Activated CD4-positive, CD25-positive, alpha-beta regulatory T cell treated with anti-CD3 and anti-CD28 coated beads, Interleukin-2, amount 50 U/mL, for 72 hours (primary cell): Measurements from ENCODE around the gene STXBP5L.
"Not testable (repeated sequence)": the region's sequence is repeated elsewhere in the genome, so short reads cannot be mapped to it uniquely, and the experiment has no call there.

ENCODE experiments used
- DNase-seq: peaks from one replicate; pipeline ENCODE4 v3.0.0; 2021

Gene STXBP5L

DNA sequence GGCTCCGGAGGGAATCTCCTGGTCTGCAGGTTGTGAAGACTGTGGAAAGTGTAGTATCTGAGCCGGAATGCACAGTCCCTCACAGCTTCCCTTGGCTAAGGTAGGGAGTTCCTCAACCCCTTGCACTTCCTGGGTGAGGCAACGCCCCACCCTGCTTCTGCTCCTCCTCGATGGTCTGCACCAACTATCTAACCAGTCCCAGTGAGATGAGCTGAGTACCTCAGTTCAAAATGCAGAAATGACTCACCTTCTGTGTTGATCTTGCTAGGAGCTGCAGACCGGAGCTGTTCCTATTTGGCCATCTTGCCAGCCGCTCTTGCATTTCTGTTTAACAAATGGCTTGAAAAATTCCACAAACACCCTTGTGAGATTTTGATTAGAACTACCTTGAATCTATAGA, 156.1 kb downstream of the STXBP5L start:
- DNase-seq, result no peak

- no peak for DNase-seq
Measured at GRCh38 chr3:121072133-121072532, 164.1 kb downstream of the STXBP5L start.

DNA sequence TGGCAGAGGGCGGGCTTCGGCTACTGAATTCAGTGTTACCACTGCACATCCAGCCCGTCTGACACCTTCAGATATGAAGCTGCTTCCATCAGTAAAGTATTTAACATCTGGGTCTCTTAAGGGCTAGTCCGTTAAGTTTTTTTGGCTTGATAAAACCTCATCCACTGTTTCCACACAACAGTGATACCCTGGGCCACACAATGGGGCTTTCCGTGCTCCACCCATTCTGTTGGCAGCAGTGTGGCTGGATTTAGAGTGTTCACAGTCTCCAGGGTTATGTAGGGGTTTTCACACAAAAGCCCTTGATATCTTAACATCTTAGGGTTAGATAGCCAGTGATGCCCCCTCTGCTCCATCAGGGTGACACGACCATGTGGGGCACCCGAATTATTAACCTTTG, 165.0 kb downstream of the STXBP5L start:
- DNase-seq, result no peak

DNA sequence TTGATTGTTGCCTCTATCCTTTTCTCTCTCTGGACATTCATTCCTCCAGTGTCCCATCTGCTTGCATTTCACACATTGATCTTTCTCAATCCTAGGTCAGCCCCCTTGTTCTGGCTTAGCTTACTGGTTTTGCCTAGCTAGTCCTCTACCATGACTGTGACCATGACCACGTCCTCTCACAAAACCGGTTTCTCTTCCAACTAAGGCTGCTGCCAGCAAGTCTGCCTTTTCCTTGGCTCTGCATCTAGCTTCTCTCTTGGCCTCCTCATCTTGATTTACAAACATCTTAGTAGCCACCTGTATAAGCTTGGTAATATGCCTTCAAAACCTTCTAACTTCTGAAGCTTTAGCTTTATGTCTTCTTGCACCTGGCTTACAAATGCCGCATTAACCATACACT, 167.2 kb downstream of the STXBP5L start:
- DNase-seq, result no peak

- not testable (repeated sequence) for DNase-seq
Measured at GRCh38 chr3:121078378-121079101, 170.5 kb downstream of the STXBP5L start.

- no peak for DNase-seq
Measured at GRCh38 chr3:121096953-121097352, 188.9 kb downstream of the STXBP5L start.

- not testable (repeated sequence) for DNase-seq
Measured at GRCh38 chr3:121111086-121111485, 203.1 kb downstream of the STXBP5L start.

- no peak for DNase-seq
Measured at GRCh38 chr3:121111914-121112612, 204.1 kb downstream of the STXBP5L start.

DNA sequence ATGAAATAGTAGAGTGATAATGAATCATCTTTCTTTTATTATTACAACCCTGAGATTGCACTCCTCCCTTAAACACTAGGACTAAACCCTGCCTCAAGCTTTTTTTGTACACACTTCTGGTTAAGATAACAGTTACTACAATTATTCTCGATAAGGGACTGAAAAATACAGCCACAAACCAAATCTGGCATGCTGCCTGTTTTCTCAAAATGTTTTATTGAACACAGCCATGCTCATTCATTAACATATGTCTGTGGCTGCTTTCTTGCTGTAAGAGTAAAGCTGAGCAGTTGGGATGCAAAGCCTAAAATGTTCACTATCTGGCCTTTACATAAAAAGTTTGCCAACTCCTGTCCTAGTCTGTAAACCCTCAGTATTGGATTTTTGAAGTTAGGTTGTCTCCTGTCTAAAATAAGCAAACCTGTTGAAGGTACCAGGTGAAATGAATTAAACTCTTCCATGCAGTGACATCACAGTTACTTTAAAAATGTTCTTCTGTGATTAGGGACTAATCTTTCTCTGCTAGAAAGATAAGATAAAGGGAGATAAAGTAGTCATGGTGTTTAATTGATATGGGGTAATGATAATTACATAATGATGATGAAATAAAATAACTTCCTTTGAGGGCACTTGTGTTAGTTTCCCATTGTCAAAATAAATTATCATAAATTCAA, 218.2 kb downstream of the STXBP5L start:
- no peak for DNase-seq

DNA sequence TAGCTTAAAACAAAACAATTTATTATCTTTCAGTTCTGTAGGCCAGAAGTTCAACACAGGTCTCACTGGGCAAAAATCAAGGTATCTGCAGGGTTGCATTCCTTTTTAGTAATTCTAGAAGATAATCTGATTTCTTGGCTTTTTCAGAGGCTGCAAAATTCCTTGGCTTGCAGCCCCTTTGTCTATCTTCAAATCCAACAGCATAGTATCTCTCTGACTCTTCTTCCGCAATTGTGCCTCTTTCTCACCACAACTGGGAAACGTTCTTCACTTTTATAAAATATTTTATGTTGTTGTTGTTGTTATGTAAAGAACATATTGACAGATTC, 218.7 kb downstream of the STXBP5L start:
- no peak for DNase-seq

DNA sequence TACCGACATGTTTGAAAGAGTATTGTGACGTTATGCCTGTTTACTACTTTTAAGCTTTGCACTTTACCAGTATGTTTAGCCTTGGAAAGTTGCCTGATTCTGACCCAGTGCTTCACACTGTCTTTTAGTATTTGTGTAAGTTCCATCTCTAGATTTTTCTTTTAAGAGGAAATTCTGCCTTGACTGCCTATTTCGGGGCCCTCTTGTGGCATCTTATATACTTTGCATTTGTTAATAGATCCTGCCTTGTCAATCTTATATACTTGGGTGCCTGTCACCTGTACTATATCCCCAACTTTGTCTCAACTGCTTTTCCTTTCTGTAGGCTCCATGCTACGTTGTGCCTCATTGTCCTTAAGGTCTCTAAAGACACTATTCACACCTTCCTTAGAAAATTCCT, 244.6 kb downstream of the STXBP5L start:
- DNase-seq, result no peak

GRCh38 chr3:121153851-121154250, 245.8 kb downstream of the STXBP5L start:
- no peak for DNase-seq

- DNase-seq, result no peak
Measured at GRCh38 chr3:121155028-121155427, 247.0 kb downstream of the STXBP5L start.

DNA sequence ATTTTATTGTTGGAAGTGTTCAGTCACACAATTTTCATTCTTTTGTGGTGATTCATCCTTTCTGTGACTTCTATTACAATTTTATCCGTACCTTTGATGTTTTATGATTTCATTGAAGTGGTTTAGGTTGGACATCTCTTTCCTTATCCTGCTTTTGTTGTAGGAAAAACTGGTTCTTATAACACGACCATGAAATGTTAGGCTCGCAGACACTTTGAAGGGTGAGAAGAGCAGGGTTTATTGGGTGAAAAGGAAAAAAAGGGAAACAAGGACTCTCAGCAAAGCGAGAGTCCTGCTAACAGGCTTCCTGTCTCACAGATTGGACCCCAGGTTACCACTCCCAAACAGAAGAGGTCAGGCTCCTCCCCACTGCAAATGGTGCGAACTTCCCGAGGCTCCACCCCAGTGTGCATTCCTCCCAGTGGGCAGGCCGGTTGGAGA, 257.4 kb downstream of the STXBP5L start:
- no peak for DNase-seq

DNA sequence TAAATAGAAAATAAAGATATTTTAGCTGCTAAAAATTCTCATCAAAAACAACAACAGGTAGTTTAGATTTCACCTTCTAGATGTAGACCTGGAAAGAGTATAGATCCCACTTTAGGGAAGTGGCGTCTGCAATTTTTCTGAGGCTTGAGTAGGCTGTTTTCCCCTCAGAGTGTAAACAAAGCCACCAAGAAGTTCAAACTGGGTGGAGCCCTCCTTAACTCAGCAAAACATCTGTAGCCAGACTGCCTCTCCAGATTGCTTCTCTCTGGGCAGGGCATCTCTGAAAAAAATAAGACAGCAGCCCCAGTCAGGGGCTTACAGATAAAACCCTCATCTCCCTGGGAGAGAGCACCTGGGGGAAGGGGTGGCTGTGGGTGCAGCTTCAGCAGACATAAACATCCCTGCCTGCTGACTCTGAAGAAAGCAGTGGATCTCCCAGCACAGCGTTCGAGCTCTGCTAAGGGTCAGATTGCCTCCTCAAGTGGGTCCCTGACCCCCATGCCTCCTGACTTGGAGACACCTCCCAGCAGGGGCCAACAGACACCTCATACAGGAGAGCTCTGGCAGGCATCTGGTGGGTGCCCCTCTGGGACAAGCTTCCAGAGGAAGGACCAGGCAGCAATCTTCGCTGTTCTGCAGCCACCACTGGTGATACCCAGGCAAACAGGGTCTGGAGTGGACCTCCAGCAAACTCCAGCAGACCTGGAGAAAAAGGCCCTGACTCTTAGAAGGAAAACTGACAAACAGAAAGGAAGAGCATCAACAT, 259.6 kb downstream of the STXBP5L start:
- no peak for DNase-seq

DNA sequence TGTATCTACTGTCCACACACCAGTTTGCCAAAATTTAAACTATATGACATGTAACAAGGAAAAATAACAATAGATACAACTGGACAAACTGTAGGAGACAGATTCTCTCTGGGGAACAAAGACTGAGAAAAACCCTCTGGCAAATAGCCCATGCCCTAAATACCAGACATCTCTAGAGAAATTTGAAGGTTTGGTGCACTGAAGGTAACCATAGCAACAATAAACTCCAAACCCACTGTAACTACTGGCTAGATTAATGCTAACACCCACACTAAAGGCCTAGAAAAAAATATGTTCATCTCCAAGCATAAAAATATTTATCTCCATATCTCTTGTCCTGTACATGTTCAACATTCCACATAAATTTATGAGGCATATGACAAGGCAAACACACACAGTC, 267.1 kb downstream of the STXBP5L start:
- DNase-seq, result no peak

- DNase-seq, result peak; percentile 12
Measured at GRCh38 chr3:121190626-121191025, 282.6 kb downstream of the STXBP5L start.

GRCh38 chr3:121202573-121202972, 294.6 kb downstream of the STXBP5L start:
- DNase-seq, result no peak

GRCh38 chr3:121223116-121223515, 315.1 kb downstream of the STXBP5L start:
- no peak for DNase-seq

DNA sequence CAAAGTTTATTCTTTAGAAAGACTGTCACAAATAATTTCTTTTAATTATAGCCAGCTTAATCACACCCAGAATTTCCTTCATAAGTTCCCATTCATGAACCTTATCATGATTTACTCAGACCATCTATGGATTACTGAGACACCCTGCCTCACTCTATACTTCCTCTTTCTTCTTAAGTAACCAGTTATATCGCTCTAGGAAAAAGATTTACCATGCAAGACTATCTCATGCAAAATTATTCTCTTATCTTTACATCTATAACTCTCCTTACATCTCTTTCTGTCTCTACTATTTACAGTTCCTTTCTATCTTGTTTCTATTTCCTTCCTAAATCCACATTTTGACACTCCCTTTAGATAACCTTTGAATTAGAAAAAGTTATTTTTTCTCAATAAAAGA, 321.0 kb downstream of the STXBP5L start:
- DNase-seq, result no peak

GRCh38 chr3:121230194-121230593, 322.2 kb downstream of the STXBP5L start:
- not testable (repeated sequence) for DNase-seq

GRCh38 chr3:121231872-121232271, 323.9 kb downstream of the STXBP5L start:
- DNase-seq, result no peak
